ENCODE data around the gene ATXN3L. TPM values are rescaled to one million over a fixed set of nuclear protein-coding genes. Genes with fewer than 3 reads are reported as not detected.

ATXN3L gene
- total RNA-seq, 1 experiment from 2014 or later = not detected

- POLR2A ChIA-PET = no interaction called here
These were observed 19.8 kb upstream of the ATXN3L start for GRCh38 chrX:13339607-13340006.

GRCh38 chrX:13338996-13339515 is 19.2 kb upstream of the ATXN3L start:
- H3K27me3 ChIP-seq (ENCODE audit: insufficient read depth, low read length) = no peaks in the 10 kb centered on the region
- intact Hi-C loops (cut with micrococcal nuclease) = no loop called here
- H3K4me2 ChIP-seq (ENCODE audit: low read length) = no peak overlapping the region
- no TSS peak for BruUV-seq (replicated peaks)
- no peak overlapping the region for H3K27ac ChIP-seq (ENCODE audit: low read depth, low read length)
- H3K9me2 ChIP-seq (ENCODE audit: insufficient read depth) = no peaks in the 10 kb centered on the region
- ChIA-PET POLR2A (no interaction called here), CTCF (no interaction called here), RAD21 (ENCODE audit: low non-redundant PET in 1 of 2, low total read pairs in 2 of 2, uncharacterized antibody in 2 of 2, unreplicated experiment in 2 of 2) (no interaction called here)
- DNase-seq (ENCODE audit: low read depth, low spot score) (no peak), ATAC-seq (no peak)
- H3K36me3 ChIP-seq (ENCODE audit: control insufficient read depth in 1 of 2, insufficient read depth in 2 of 2, low read length in 2 of 2) = no peaks in the 10 kb centered on the region
- H3K4me3 ChIP-seq (replicated peaks in 1 of 2; ENCODE audit: low read depth in 1 of 2, low read length in 2 of 2) = no peak overlapping the region
- no peaks in the 10 kb centered on the region for H3K9me3 ChIP-seq (ENCODE audit: control insufficient read depth in 1 of 2, insufficient read depth in 1 of 2, low read depth in 1 of 2, low read length in 2 of 2)
- H3K4me1 ChIP-seq (ENCODE audit: control insufficient read depth in 1 of 2, insufficient read depth in 2 of 2, low read length in 2 of 2) = no peaks in the 10 kb centered on the region
- H3K79me2 ChIP-seq (ENCODE audit: insufficient read depth, low read length) = no peaks in the 10 kb centered on the region
- no peak overlapping the region for H2AFZ ChIP-seq (ENCODE audit: low read depth, low read length, poor library complexity, severe bottlenecking)
- H4K20me1 ChIP-seq (ENCODE audit: insufficient read depth) = no peaks in the 10 kb centered on the region
- no peak overlapping the region for H3K9ac ChIP-seq (ENCODE audit: low read length)
- TF ChIP-seq CTCF (IDR thresholded peaks at IDR 0.05 in 2 of 3, conservative IDR thresholded peaks at IDR 0.05 in 1 of 3; ENCODE audit: borderline replicate concordance in 1 of 3, insufficient read depth in 1 of 3, low read depth in 2 of 3, low read length in 2 of 3) (no peak), ELF1 (IDR thresholded peaks at IDR 0.05; ENCODE audit: borderline replicate concordance, low read depth) (no peak), SP1 (IDR thresholded peaks at IDR 0.05; ENCODE audit: low read depth) (no peak), SRF (IDR thresholded peaks at IDR 0.05; ENCODE audit: low read depth) (no peak), EZH2 (IDR thresholded peaks at IDR 0.05) (no peak), CEBPB (IDR thresholded peaks at IDR 0.05; ENCODE audit: low read depth) (no peak), ATF3 (IDR thresholded peaks at IDR 0.05) (no peak), JUND (IDR thresholded peaks at IDR 0.05) (no peak), ZBTB33 (IDR thresholded peaks at IDR 0.05; ENCODE audit: extremely low read depth, insufficient replicate concordance, low read length) (no peak), ZFX (IDR thresholded peaks at IDR 0.05) (no peak), SIN3A (IDR thresholded peaks at IDR 0.05; ENCODE audit: low read depth) (no peak)

More at GRCh38 chrX:13339607-13340006, 19.8 kb upstream of the ATXN3L start:
- ATAC-seq = no peak
- RAD21 ChIA-PET (ENCODE audit: low non-redundant PET in 1 of 2, low total read pairs in 2 of 2, uncharacterized antibody in 2 of 2, unreplicated experiment in 2 of 2) = no interaction called here
- Histone ChIP-seq H3K36me3 (ENCODE audit: control insufficient read depth in 1 of 2, insufficient read depth in 2 of 2, low read length in 2 of 2) (no peaks in the 10 kb centered on the region), H3K27me3 (ENCODE audit: insufficient read depth, low read length) (no peaks in the 10 kb centered on the region), H3K9ac (ENCODE audit: low read length) (no peak overlapping the region), H3K9me2 (ENCODE audit: insufficient read depth) (no peaks in the 10 kb centered on the region), H2AFZ (ENCODE audit: low read depth, low read length, poor library complexity, severe bottlenecking) (no peak overlapping the region), H3K79me2 (ENCODE audit: insufficient read depth, low read length) (no peaks in the 10 kb centered on the region), H3K4me1 (ENCODE audit: control insufficient read depth in 1 of 2, insufficient read depth in 2 of 2, low read length in 2 of 2) (no peaks in the 10 kb centered on the region), H3K27ac (ENCODE audit: low read depth, low read length) (no peak overlapping the region), H3K4me2 (ENCODE audit: low read length) (no peak overlapping the region), H3K9me3 (ENCODE audit: control insufficient read depth in 1 of 2, insufficient read depth in 1 of 2, low read depth in 1 of 2, low read length in 2 of 2) (no peaks in the 10 kb centered on the region), H3K4me3 (replicated peaks in 1 of 2; ENCODE audit: low read depth in 1 of 2, low read length in 2 of 2) (no peak overlapping the region), H4K20me1 (ENCODE audit: insufficient read depth) (no peaks in the 10 kb centered on the region)
- DNase-seq (ENCODE audit: low read depth, low spot score) = no peak
- intact Hi-C loops (cut with micrococcal nuclease) = no loop called here
- no TSS peak for BruUV-seq (replicated peaks)
- no peak for TF ChIP-seq POLR2A (IDR thresholded peaks at IDR 0.05; ENCODE audit: borderline replicate concordance, extremely low read depth, insufficient read depth, insufficient read length)
- TF ChIP-seq MAX (IDR thresholded peaks at IDR 0.05) = no peak
- no peak for TF ChIP-seq EGR1 (IDR thresholded peaks at IDR 0.05; ENCODE audit: low read depth)
- no peak for TF ChIP-seq SRF (IDR thresholded peaks at IDR 0.05; ENCODE audit: low read depth)
- TF ChIP-seq JUND (IDR thresholded peaks at IDR 0.05) = no peak
- TF ChIP-seq ATF3 (IDR thresholded peaks at IDR 0.05) = no peak
- no peak for TF ChIP-seq FOSL1 (IDR thresholded peaks at IDR 0.05; ENCODE audit: low read depth)
- no peak for TF ChIP-seq TCF7L2 (IDR thresholded peaks at IDR 0.05; ENCODE audit: borderline replicate concordance, extremely low read depth, insufficient read depth, insufficient read length)
- TF ChIP-seq EZH2 (IDR thresholded peaks at IDR 0.05) = no peak
- no peak for TF ChIP-seq ZNF274 (IDR thresholded peaks at IDR 0.05; ENCODE audit: low read depth, low read length)
- TF ChIP-seq SP1 (IDR thresholded peaks at IDR 0.05; ENCODE audit: low read depth) = no peak
- TF ChIP-seq POLR2AphosphoS5 (IDR thresholded peaks at IDR 0.05; ENCODE audit: low read depth, low read length) = no peak
- CTCF ChIA-PET = no interaction called here
